Ectodermal cell (in vitro differentiated cells): ENCODE measurements around the gene CEBPG. TPM values are rescaled to one million over a fixed set of nuclear protein-coding genes. Genes with fewer than 3 reads are reported as not detected.

Source experiments
- H3K27ac ChIP-seq: 2 replicates; pipeline ENCODE4 v1.7.0; 2013; ENCODE audit warnings: mild to moderate bottlenecking, low read depth, low read length; ENCODE audit not compliant: insufficient read depth, poor library complexity, severe bottlenecking
- H3K27me3 ChIP-seq: 2 replicates; pipeline ENCODE4 v1.7.0; 2013; ENCODE audit warnings: mild to moderate bottlenecking, low read length; ENCODE audit not compliant: insufficient read depth, control insufficient read depth, poor library complexity, severe bottlenecking
- H3K36me3 ChIP-seq: one replicate; pipeline ENCODE4 v1.7.0; 2013; ENCODE audit warnings: low read length; ENCODE audit not compliant: control insufficient read depth, insufficient read depth
- H3K4me1 ChIP-seq: one replicate; pipeline ENCODE4 v1.7.0; 2013; ENCODE audit warnings: low read length; ENCODE audit not compliant: control insufficient read depth, insufficient read depth
- H3K4me3 ChIP-seq: 2 replicates; pipeline ENCODE4 v1.7.0; 2013; ENCODE audit warnings: low read depth, low read length, control low read depth; ENCODE audit not compliant: insufficient read depth
- H3K9me3 ChIP-seq: 2 replicates; pipeline ENCODE4 v1.7.0; 2013; ENCODE audit warnings: mild to moderate bottlenecking, low read length, moderate library complexity; ENCODE audit not compliant: control insufficient read depth
- WGBS, 2 experiments: methylation state at CpG; one replicate each; pipeline ENCODE4 v1.1.7; 2013; ENCODE audit warnings: missing lambda C conversion rate in 2 of 2; 5-methylcytosine and 5-hydroxymethylcytosine counted together
- polyA plus RNA-seq, 4 experiments: library from polyadenylated mRNA; stranded (reverse); fragments of 50-300 nt; gene quantifications; one replicate each; pipeline ENCODE4 v1.2.3, GENCODE V29; 2013

Gene CEBPG
- polyA plus RNA-seq (2013, experiment 1 of 4) = 34.6 TPM
- polyA plus RNA-seq (2013, experiment 2 of 4) = 34.6 TPM
- 27.3 TPM for polyA plus RNA-seq (2013, experiment 3 of 4)
- 31.0 TPM for polyA plus RNA-seq (2013, experiment 4 of 4)

DNA sequence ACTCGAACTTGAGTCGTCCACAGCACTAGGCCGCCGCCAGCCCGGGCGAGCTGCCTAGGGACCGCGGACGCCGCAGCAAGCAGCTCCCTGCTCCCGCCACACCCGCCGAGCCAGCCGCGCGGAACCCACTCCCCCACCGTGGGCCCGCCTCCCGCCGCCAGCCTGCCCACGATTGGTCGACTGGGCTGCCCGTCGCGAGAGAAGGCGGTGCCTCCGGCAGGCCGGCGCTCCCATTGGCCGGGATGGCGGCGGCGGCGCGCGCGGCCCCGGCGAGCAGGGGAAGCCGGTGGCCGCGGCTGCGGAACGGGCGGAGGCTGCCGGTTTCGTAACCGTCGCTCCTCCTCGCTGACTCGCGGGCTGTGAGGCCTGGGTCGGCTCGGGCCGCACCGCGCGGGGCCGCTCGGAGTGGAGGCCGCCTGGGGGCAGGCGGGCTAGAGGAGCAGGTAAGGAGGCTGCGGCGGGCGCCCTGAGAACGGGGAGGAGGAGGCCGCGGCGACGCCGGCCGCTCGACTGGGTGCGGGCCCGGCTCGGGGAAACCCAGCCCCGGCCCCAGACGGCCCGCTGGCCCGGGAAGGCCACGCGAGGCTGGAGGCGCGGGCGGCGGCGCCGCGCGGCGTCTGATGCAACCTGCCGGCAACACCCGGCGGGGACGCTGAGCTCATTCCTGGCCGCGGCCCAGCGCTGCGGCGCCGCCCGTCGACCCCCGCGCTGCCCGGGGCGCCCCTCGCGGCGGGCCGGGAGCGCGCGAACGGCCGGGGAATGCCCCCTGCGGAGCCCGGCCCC lies at the start of gene CEBPG:
Gene CEBPG, plus strand, starts transcription at position 257 of the 783 bp plus-strand sequence. CDS start 5,531 bp downstream, outside the sequence.
- WGBS, 2 experiments = 0% methylated on average over 118 of the region's 118 CpGs
- Histone ChIP-seq H3K27ac (peak within 1 kb of the TSS; percentile 77), H3K4me1 (peaks cover 22% of the 10 kb centered on the region), H3K4me3 (peak within 1 kb of the TSS; percentile 83), H3K27me3 (peaks cover 11% of the 10 kb centered on the region), H3K36me3 (no peaks in the 10 kb centered on the region), H3K9me3 (no peaks in the 10 kb centered on the region)

- H3K4me1 ChIP-seq = no peaks in the 10 kb centered on the region
- no peaks in the 10 kb centered on the region for H3K36me3 ChIP-seq
- no peaks in the 10 kb centered on the region for H3K27me3 ChIP-seq
- no peak overlapping the region for H3K27ac ChIP-seq
- H3K9me3 ChIP-seq = no peaks in the 10 kb centered on the region
- 85 to 90% methylated on average over 3 of the region's 3 CpGs for WGBS, 2 experiments
- H3K4me3 ChIP-seq = no peak overlapping the region
Observed at GRCh38 chr19:33324628-33325027, 48.9 kb upstream of the CEBPG start.

DNA sequence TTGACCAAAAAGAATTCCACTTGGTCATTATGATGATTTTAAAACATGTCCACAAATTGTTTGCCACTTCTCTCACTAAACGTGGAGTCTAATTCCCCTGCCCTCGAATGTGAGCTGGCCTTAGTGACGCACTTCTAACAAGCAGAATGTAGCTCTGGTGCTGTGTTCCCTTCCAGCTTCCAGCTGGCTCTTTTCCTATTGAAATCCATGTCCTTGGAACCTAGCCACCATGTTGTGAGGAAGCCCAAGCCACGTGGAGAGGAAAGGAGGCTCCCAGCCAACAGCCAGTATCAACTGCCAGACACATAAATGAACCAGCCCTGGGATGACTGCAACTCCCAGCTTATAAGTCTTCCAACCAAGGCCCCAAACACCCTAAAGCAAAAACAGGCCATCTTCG lies 47.6 kb upstream of the CEBPG start:
- 89% methylated on average over 5 of the region's 5 CpGs for WGBS, 2 experiments
- Histone ChIP-seq H3K4me1 (no peaks in the 10 kb centered on the region), H3K4me3 (no peak overlapping the region), H3K27me3 (no peaks in the 10 kb centered on the region), H3K9me3 (no peaks in the 10 kb centered on the region), H3K36me3 (no peaks in the 10 kb centered on the region), H3K27ac (no peak overlapping the region)

DNA sequence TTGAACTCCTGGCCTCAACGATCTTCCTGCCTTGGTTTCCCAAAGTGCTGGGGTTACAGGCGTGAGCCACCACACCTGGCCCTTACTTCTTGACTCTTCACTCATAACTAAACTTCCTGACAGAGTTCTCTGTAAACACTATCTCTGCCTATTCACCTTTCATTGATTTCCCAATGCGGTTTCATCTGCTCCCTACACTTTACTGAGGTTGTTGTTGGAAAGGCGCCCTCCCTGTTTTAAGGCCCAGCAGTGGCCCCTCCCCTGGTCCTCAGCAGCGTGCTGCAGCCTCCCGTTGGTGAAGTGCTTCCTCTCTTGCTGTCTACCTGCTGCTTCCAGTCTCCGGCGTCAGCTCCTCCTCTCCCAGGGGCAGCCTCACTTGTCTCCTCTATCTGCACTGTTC lies 44.4 kb upstream of the CEBPG start:
- Histone ChIP-seq H3K4me3 (no peak overlapping the region), H3K27ac (no peak overlapping the region), H3K27me3 (no peaks in the 10 kb centered on the region), H3K36me3 (no peaks in the 10 kb centered on the region), H3K4me1 (no peaks in the 10 kb centered on the region), H3K9me3 (no peaks in the 10 kb centered on the region)
- WGBS, 2 experiments = 77 to 79% methylated on average over 8 of the region's 8 CpGs

- H3K36me3 ChIP-seq = no peaks in the 10 kb centered on the region
- H3K4me1 ChIP-seq = no peaks in the 10 kb centered on the region
- no peaks in the 10 kb centered on the region for H3K27me3 ChIP-seq
- no peak overlapping the region for H3K27ac ChIP-seq
- 88 to 92% methylated on average over 4 of the region's 4 CpGs for WGBS, 2 experiments
- H3K9me3 ChIP-seq = no peaks in the 10 kb centered on the region
- no peak overlapping the region for H3K4me3 ChIP-seq
Observed at GRCh38 chr19:33329736-33330135, 43.8 kb upstream of the CEBPG start.

DNA sequence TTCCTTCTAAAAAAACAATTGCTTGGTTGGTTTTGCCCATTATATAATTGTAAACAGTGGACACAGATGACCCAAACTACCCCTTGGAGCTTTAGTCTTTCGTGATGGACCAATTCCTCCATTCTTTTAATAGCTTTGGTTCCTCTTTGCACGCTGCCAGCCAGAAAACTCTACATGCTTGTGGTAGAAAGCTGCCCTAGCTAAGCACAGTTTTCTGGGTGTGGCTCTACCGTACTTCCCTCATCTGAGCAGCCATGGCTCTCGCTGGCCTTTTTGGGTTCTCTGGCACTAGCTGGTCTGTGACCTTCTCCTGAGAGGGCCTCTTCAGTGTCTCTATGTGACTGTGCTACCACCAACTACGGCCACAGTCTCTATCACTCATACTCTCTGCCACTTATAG lies 41.3 kb upstream of the CEBPG start:
- no peak overlapping the region for H3K27ac ChIP-seq
- no peaks in the 10 kb centered on the region for H3K36me3 ChIP-seq
- H3K9me3 ChIP-seq = no peaks in the 10 kb centered on the region
- no peaks in the 10 kb centered on the region for H3K27me3 ChIP-seq
- no peaks in the 10 kb centered on the region for H3K4me1 ChIP-seq
- 91 to 95% methylated on average over 5 of the region's 5 CpGs for WGBS, 2 experiments
- H3K4me3 ChIP-seq = no peak overlapping the region

GRCh38 chr19:33333151-33333550 lies 40.4 kb upstream of the CEBPG start:
- no peaks in the 10 kb centered on the region for H3K27me3 ChIP-seq
- no peaks in the 10 kb centered on the region for H3K36me3 ChIP-seq
- no peaks in the 10 kb centered on the region for H3K9me3 ChIP-seq
- H3K4me3 ChIP-seq = no peak overlapping the region
- no peaks in the 10 kb centered on the region for H3K4me1 ChIP-seq
- WGBS, 2 experiments = 97 to 100% methylated on average over 4 of the region's 4 CpGs
- no peak overlapping the region for H3K27ac ChIP-seq

GRCh38 chr19:33333642-33334041 lies 39.9 kb upstream of the CEBPG start:
- H3K4me3 ChIP-seq = no peak overlapping the region
- WGBS, 2 experiments = 86 to 92% methylated on average over 2 of the region's 3 CpGs
- no peaks in the 10 kb centered on the region for H3K27me3 ChIP-seq
- no peaks in the 10 kb centered on the region for H3K4me1 ChIP-seq
- H3K36me3 ChIP-seq = no peaks in the 10 kb centered on the region
- no peaks in the 10 kb centered on the region for H3K9me3 ChIP-seq
- no peak overlapping the region for H3K27ac ChIP-seq

DNA sequence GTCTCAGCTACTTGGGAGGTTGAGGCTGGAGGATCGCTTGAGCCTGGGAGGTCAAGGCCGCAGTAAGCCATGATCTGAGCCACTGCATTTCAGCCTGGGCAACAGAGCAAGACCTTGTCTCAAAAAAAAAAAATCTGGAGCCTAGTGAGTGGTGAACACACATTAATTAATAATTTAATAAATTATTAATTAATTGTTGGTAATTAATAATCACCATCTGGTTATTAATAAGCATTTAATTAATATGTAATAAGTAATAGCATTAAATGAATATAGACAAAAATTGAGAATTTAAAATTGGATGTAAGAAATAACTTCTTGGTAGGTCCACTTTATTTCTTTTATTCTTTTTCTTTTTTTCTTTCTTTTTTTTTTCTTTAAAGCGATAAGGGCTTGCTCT lies 39.2 kb upstream of the CEBPG start:
- Histone ChIP-seq H3K4me1 (no peaks in the 10 kb centered on the region), H3K27me3 (no peaks in the 10 kb centered on the region), H3K36me3 (no peaks in the 10 kb centered on the region), H3K9me3 (no peaks in the 10 kb centered on the region), H3K27ac (no peak overlapping the region), H3K4me3 (no peak overlapping the region)
- 95 to 96% methylated on average over 3 of the region's 3 CpGs for WGBS, 2 experiments

- 90 to 91% methylated on average over 5 of the region's 5 CpGs for WGBS, 2 experiments
- no peak overlapping the region for H3K4me3 ChIP-seq
- H3K27ac ChIP-seq = no peak overlapping the region
- H3K4me1 ChIP-seq = no peaks in the 10 kb centered on the region
- no peaks in the 10 kb centered on the region for H3K27me3 ChIP-seq
- H3K9me3 ChIP-seq = no peaks in the 10 kb centered on the region
- no peaks in the 10 kb centered on the region for H3K36me3 ChIP-seq
Observed at GRCh38 chr19:33335446-33335845, 38.1 kb upstream of the CEBPG start.
